ENCODE measurements around the gene NIPAL3.

The NIPAL3 gene

GRCh38 chr1:24477309-24477708, 61.7 kb downstream of the NIPAL3 start:
- Histone ChIP-seq H4K12ac (ENCODE audit: low read depth, low read length) (no peak overlapping the region), H3K79me1 (ENCODE audit: low read length) (no peaks in the 10 kb centered on the region), H4K8ac (ENCODE audit: low read depth, low read length) (no peak overlapping the region), H2BK120ac (ENCODE audit: insufficient read depth, low read length, poor library complexity) (no peak overlapping the region), H3K9me3 (ENCODE audit: insufficient read depth, low read depth, low read length) (no peaks in the 10 kb centered on the region), H4K91ac (ENCODE audit: low read depth, low read length) (no peak overlapping the region), H3K4ac (ENCODE audit: low read depth, low read length) (no peak overlapping the region), H2AK5ac (ENCODE audit: low read length) (no peak overlapping the region), H3K14ac (ENCODE audit: low read length) (no peak overlapping the region), H3K36me3 (ENCODE audit: control insufficient read depth in 1 of 2, insufficient read depth in 2 of 2, low read length in 2 of 2) (no peaks in the 10 kb centered on the region), H3K4me2 (ENCODE audit: low read length) (no peak overlapping the region), H3K27ac (ENCODE audit: low read depth, low read length) (no peak overlapping the region), H2BK12ac (ENCODE audit: low read length) (no peak overlapping the region), H2BK5ac (ENCODE audit: low read depth, low read length, poor library complexity) (no peak overlapping the region), H3K9ac (ENCODE audit: low read length) (no peak overlapping the region), H3K18ac (ENCODE audit: low read length) (no peak overlapping the region), H3K23ac (ENCODE audit: low read length) (peak overlapping the region; percentile 33), H2AFZ (ENCODE audit: insufficient read depth, low read length, poor library complexity) (no peak overlapping the region), H3K79me2 (ENCODE audit: control insufficient read depth, insufficient read depth, low read length, poor library complexity) (no peaks in the 10 kb centered on the region), H3K4me1 (ENCODE audit: control insufficient read depth in 1 of 2, insufficient read depth in 2 of 2, low read length in 2 of 2) (peaks cover 3% of the 10 kb centered on the region in 2 experiments), H3K4me3 (ENCODE audit: low read depth, low read length) (no peak overlapping the region), H3K27me3 (ENCODE audit: insufficient read depth, low read length) (no peaks in the 10 kb centered on the region)
- no peak for DNase-seq
- WGBS (ENCODE audit: extremely low coverage, insufficient coverage, insufficient read length), result no CpG with 5 or more reads among the region's 4 CpGs

- H2BK120ac ChIP-seq (ENCODE audit: insufficient read depth, low read length, poor library complexity), result no peak overlapping the region
- H3K4me2 ChIP-seq (ENCODE audit: low read length), result peak overlapping the region; percentile 18
- H3K79me2 ChIP-seq (ENCODE audit: control insufficient read depth, insufficient read depth, low read length, poor library complexity), result no peaks in the 10 kb centered on the region
- no peak overlapping the region for H2AK5ac ChIP-seq (ENCODE audit: low read length)
- no peak overlapping the region for H3K4me3 ChIP-seq (ENCODE audit: low read depth, low read length)
- H2BK5ac ChIP-seq (ENCODE audit: low read depth, low read length, poor library complexity), result no peak overlapping the region
- no peak overlapping the region for H4K8ac ChIP-seq (ENCODE audit: low read depth, low read length)
- H2AFZ ChIP-seq (ENCODE audit: insufficient read depth, low read length, poor library complexity), result no peak overlapping the region
- no peak overlapping the region for H3K23ac ChIP-seq (ENCODE audit: low read length)
- WGBS (ENCODE audit: extremely low coverage, insufficient coverage, insufficient read length), result no CpG with 5 or more reads among the region's 2 CpGs
- no peaks in the 10 kb centered on the region for H3K9me3 ChIP-seq (ENCODE audit: insufficient read depth, low read depth, low read length)
- H3K36me3 ChIP-seq (ENCODE audit: control insufficient read depth in 1 of 2, insufficient read depth in 2 of 2, low read length in 2 of 2), result no peaks in the 10 kb centered on the region
- no peak overlapping the region for H2BK12ac ChIP-seq (ENCODE audit: low read length)
- H3K79me1 ChIP-seq (ENCODE audit: low read length), result no peaks in the 10 kb centered on the region
- no peak overlapping the region for H3K18ac ChIP-seq (ENCODE audit: low read length)
- H4K91ac ChIP-seq (ENCODE audit: low read depth, low read length), result no peak overlapping the region
- no peak overlapping the region for H3K14ac ChIP-seq (ENCODE audit: low read length)
- no peak for DNase-seq
- H3K4ac ChIP-seq (ENCODE audit: low read depth, low read length), result no peak overlapping the region
- no peak overlapping the region for H4K12ac ChIP-seq (ENCODE audit: low read depth, low read length)
- H3K27me3 ChIP-seq (ENCODE audit: insufficient read depth, low read length), result no peaks in the 10 kb centered on the region
- H3K9ac ChIP-seq (ENCODE audit: low read length), result no peak overlapping the region
- no peak overlapping the region for H3K27ac ChIP-seq (ENCODE audit: low read depth, low read length)
- no peaks in the 10 kb centered on the region for H3K4me1 ChIP-seq (ENCODE audit: control insufficient read depth in 1 of 2, insufficient read depth in 2 of 2, low read length in 2 of 2)
Observed at GRCh38 chr1:24481101-24481500, 65.5 kb downstream of the NIPAL3 start.

GRCh38 chr1:24481843-24482610, 66.4 kb downstream of the NIPAL3 start:
- no peak overlapping the region for H3K4me3 ChIP-seq (ENCODE audit: low read depth, low read length)
- H2BK120ac ChIP-seq (ENCODE audit: insufficient read depth, low read length, poor library complexity), result no peak overlapping the region
- H4K91ac ChIP-seq (ENCODE audit: low read depth, low read length), result no peak overlapping the region
- WGBS (ENCODE audit: extremely low coverage, insufficient coverage, insufficient read length), result no CpG with 5 or more reads among the region's 16 CpGs
- DNase-seq, result no peak
- H3K23ac ChIP-seq (ENCODE audit: low read length), result no peak overlapping the region
- no peak overlapping the region for H3K18ac ChIP-seq (ENCODE audit: low read length)
- no peaks in the 10 kb centered on the region for H3K27me3 ChIP-seq (ENCODE audit: insufficient read depth, low read length)
- H3K36me3 ChIP-seq (ENCODE audit: control insufficient read depth in 1 of 2, insufficient read depth in 2 of 2, low read length in 2 of 2), result no peaks in the 10 kb centered on the region
- H3K4me2 ChIP-seq (ENCODE audit: low read length), result no peak overlapping the region
- H2BK12ac ChIP-seq (ENCODE audit: low read length), result no peak overlapping the region
- H2AFZ ChIP-seq (ENCODE audit: insufficient read depth, low read length, poor library complexity), result no peak overlapping the region
- no peak overlapping the region for H2AK5ac ChIP-seq (ENCODE audit: low read length)
- H3K9ac ChIP-seq (ENCODE audit: low read length), result no peak overlapping the region
- no peak overlapping the region for H3K27ac ChIP-seq (ENCODE audit: low read depth, low read length)
- no peaks in the 10 kb centered on the region for H3K79me1 ChIP-seq (ENCODE audit: low read length)
- no peak overlapping the region for H3K4ac ChIP-seq (ENCODE audit: low read depth, low read length)
- no peaks in the 10 kb centered on the region for H3K4me1 ChIP-seq (ENCODE audit: control insufficient read depth in 1 of 2, insufficient read depth in 2 of 2, low read length in 2 of 2)
- H4K12ac ChIP-seq (ENCODE audit: low read depth, low read length), result no peak overlapping the region
- H3K9me3 ChIP-seq (ENCODE audit: insufficient read depth, low read depth, low read length), result no peaks in the 10 kb centered on the region
- no peak overlapping the region for H3K14ac ChIP-seq (ENCODE audit: low read length)
- no peak overlapping the region for H4K8ac ChIP-seq (ENCODE audit: low read depth, low read length)
- H3K79me2 ChIP-seq (ENCODE audit: control insufficient read depth, insufficient read depth, low read length, poor library complexity), result no peaks in the 10 kb centered on the region
- no peak overlapping the region for H2BK5ac ChIP-seq (ENCODE audit: low read depth, low read length, poor library complexity)

GRCh38 chr1:24483441-24483840, 67.8 kb downstream of the NIPAL3 start:
- H3K4me1 ChIP-seq (ENCODE audit: control insufficient read depth in 1 of 2, insufficient read depth in 2 of 2, low read length in 2 of 2), result no peaks in the 10 kb centered on the region
- H3K27me3 ChIP-seq (ENCODE audit: insufficient read depth, low read length), result no peaks in the 10 kb centered on the region
- H3K9me3 ChIP-seq (ENCODE audit: insufficient read depth, low read depth, low read length), result no peaks in the 10 kb centered on the region
- no peak overlapping the region for H2BK5ac ChIP-seq (ENCODE audit: low read depth, low read length, poor library complexity)
- H2BK12ac ChIP-seq (ENCODE audit: low read length), result no peak overlapping the region
- no peak overlapping the region for H3K4me3 ChIP-seq (ENCODE audit: low read depth, low read length)
- H4K12ac ChIP-seq (ENCODE audit: low read depth, low read length), result no peak overlapping the region
- DNase-seq, result no peak
- WGBS (ENCODE audit: extremely low coverage, insufficient coverage, insufficient read length), result no CpG with 5 or more reads among the region's 5 CpGs
- no peak overlapping the region for H3K4me2 ChIP-seq (ENCODE audit: low read length)
- H3K18ac ChIP-seq (ENCODE audit: low read length), result no peak overlapping the region
- H3K4ac ChIP-seq (ENCODE audit: low read depth, low read length), result no peak overlapping the region
- no peaks in the 10 kb centered on the region for H3K79me2 ChIP-seq (ENCODE audit: control insufficient read depth, insufficient read depth, low read length, poor library complexity)
- no peak overlapping the region for H4K8ac ChIP-seq (ENCODE audit: low read depth, low read length)
- H3K27ac ChIP-seq (ENCODE audit: low read depth, low read length), result no peak overlapping the region
- no peak overlapping the region for H2AFZ ChIP-seq (ENCODE audit: insufficient read depth, low read length, poor library complexity)
- H3K79me1 ChIP-seq (ENCODE audit: low read length), result no peaks in the 10 kb centered on the region
- no peak overlapping the region for H2BK120ac ChIP-seq (ENCODE audit: insufficient read depth, low read length, poor library complexity)
- no peak overlapping the region for H3K23ac ChIP-seq (ENCODE audit: low read length)
- no peak overlapping the region for H4K91ac ChIP-seq (ENCODE audit: low read depth, low read length)
- H2AK5ac ChIP-seq (ENCODE audit: low read length), result no peak overlapping the region
- H3K36me3 ChIP-seq (ENCODE audit: control insufficient read depth in 1 of 2, insufficient read depth in 2 of 2, low read length in 2 of 2), result no peaks in the 10 kb centered on the region
- H3K14ac ChIP-seq (ENCODE audit: low read length), result no peak overlapping the region
- H3K9ac ChIP-seq (ENCODE audit: low read length), result no peak overlapping the region
